Common myeloid progenitor, CD34-positive (primary cell): ENCODE results near the gene CCDC187.

ENCODE experiments used
- CTCF ChIA-PET: fragments of 350-600 bp; sonication (Branson Sonifier 250); formaldehyde crosslinking; loops from one replicate; lab custom pipeline; 2021; ENCODE audit warnings: antibody characterized with exemption; lab: Charles Lee
- POLR2A ChIA-PET: fragments of 350-600 bp; sonication (Branson Sonifier 250); formaldehyde crosslinking; loops from one replicate; lab custom pipeline; 2021; ENCODE audit warnings: antibody characterized with exemption; lab: Charles Lee
- DNase-seq, 3 donors: peaks; one replicate each; pipeline versions ENCODE4 v3.0.0 to v3.0.0-alpha.2; 2013
- H3K27ac ChIP-seq, 2 experiments: 1 replicate in 1 of 2; 2 replicates in 1 of 2; pipeline ENCODE4 v1.7.0; 2013; ENCODE audit warnings: inconsistent platforms in 2 of 2, low read length in 2 of 2, mild to moderate bottlenecking in 2 of 2, low read depth in 1 of 2, moderate library complexity in 1 of 2; ENCODE audit not compliant: severe bottlenecking in 2 of 2, insufficient read depth in 1 of 2, poor library complexity in 1 of 2
- H3K27me3 ChIP-seq, 5 experiments: replicated peaks in 2 of 5; 1 replicate in 3 of 5; 2 replicates in 2 of 5; pipeline versions ENCODE4 v1.6.1 to v1.7.0; 2013; ENCODE audit warnings: low read length in 4 of 5, mild to moderate bottlenecking in 2 of 5, moderate library complexity in 2 of 5, inconsistent platforms in 1 of 5; ENCODE audit not compliant: insufficient read depth in 5 of 5, control insufficient read depth in 4 of 5
- H3K36me3 ChIP-seq, 4 experiments: 1 replicate in 2 of 4; 2 replicates in 2 of 4; pipeline versions ENCODE4 v1.6.1 to v1.7.0; 2013; ENCODE audit warnings: low read length in 3 of 4, control low read depth in 1 of 4, mild to moderate bottlenecking in 1 of 4; ENCODE audit not compliant: control insufficient read depth in 4 of 4, insufficient read depth in 4 of 4
- H3K4me1 ChIP-seq, 4 experiments: 1 replicate in 3 of 4; 2 replicates in 1 of 4; pipeline versions ENCODE4 v1.6.1 to v1.7.1; 2013; ENCODE audit warnings: low read length in 3 of 4, mild to moderate bottlenecking in 3 of 4, control low read depth in 1 of 4, inconsistent platforms in 1 of 4, moderate library complexity in 1 of 4; ENCODE audit not compliant: control insufficient read depth in 4 of 4, insufficient read depth in 4 of 4; ENCODE audit errors: control extremely low read depth in 1 of 4
- H3K4me3 ChIP-seq, 7 experiments: 1 replicate in 4 of 7; 2 replicates in 3 of 7; pipeline versions ENCODE4 v1.5.1 to v1.7.0; 2013; ENCODE audit warnings: mild to moderate bottlenecking in 7 of 7, low read length in 6 of 7, moderate library complexity in 6 of 7, inconsistent platforms in 2 of 7, low read depth in 2 of 7, control low read depth in 1 of 7; ENCODE audit not compliant: insufficient read depth in 4 of 7, control insufficient read depth in 1 of 7; ENCODE audit errors: extremely low read depth in 1 of 7
- H3K9me3 ChIP-seq, 5 experiments: 1 replicate in 4 of 5; 2 replicates in 1 of 5; pipeline versions ENCODE4 v1.6.1 to v1.7.1; 2013; ENCODE audit warnings: low read length in 4 of 5, mild to moderate bottlenecking in 2 of 5, inconsistent platforms in 1 of 5, low read depth in 1 of 5, moderate library complexity in 1 of 5; ENCODE audit not compliant: control insufficient read depth in 4 of 5, insufficient read depth in 2 of 5; ENCODE audit errors: control extremely low read depth in 1 of 5
- WGBS: methylation state at CpG from one replicate; pipeline ENCODE4 v1.1.5; 2013; ENCODE audit not compliant: insufficient coverage; 5-methylcytosine and 5-hydroxymethylcytosine counted together

Gene CCDC187

DNA sequence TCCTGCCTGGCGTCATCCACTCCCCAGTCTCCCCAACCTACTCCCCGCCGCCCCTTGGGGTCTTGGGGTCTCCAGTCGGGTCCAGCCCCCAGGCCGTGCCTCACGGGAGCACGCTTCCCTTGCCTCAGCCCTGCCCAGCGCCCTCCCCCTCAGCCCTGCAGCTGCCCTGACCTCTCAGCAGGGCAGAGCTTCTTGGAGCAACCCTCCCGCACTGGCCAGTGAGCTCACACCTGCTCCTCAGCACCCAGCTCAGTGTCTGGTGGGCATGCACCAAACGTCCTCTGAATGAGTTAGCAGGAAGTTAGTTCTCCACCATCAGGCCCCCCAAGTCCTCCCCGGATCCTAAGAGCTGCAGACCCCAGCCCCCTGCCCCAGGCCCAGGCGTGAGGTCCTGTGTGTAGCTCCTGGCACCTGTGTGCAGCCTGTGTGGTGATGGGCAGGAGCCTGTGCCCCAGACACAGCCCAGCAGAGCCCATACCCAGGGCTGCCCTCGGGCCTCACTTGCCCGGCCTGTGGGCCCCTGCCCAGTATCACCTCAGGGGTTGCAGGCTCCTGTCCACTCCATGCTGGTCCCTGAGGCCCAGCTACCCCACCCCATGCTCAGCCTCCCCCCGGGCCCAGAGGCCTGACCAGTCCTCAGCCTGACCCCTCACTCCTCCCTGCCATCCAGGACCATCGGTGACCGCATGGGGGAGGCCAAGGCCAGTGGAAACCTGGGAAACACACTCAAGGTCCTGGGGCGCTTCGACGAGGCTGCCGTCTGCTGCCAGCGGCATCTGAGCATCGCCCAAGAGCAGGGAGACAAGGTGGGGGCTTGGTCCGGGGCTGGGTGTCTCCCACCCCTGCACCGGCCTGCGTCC is 31.6 kb upstream of the CCDC187 start:
- H3K27me3 ChIP-seq: no peaks in the 10 kb centered on the region
- CTCF ChIA-PET: interaction anchor here (0.6 to 1.8 kb wide), 4 partner anchors 12 to 84 kb away, joined by 3 to 6 read pairs (median 4); no protein-coding TSS in a partner anchor
- no peak overlapping the region for H3K4me3 ChIP-seq
- H3K9me3 ChIP-seq: no peaks in the 10 kb centered on the region
- H3K36me3 ChIP-seq: peaks cover 3 to 81% (median 39%) of the 10 kb centered on the region in 4 experiments
- H3K27ac ChIP-seq: no peak overlapping the region
- POLR2A ChIA-PET: interaction anchor here (1.0 kb wide), 1 partner anchor 23 kb away, joined by 3 read pairs; no protein-coding TSS in a partner anchor
- no peak for DNase-seq
- 95% methylated on average over 24 of the region's 26 CpGs for WGBS
- H3K4me1 ChIP-seq: peaks cover 0 to 4% (median 1%) of the 10 kb centered on the region in 4 experiments

- H3K36me3 ChIP-seq: peaks cover 3 to 74% (median 34%) of the 10 kb centered on the region in 4 experiments
Observed at GRCh38 chr9:136334541-136334940, 30.6 kb upstream of the CCDC187 start.

GRCh38 chr9:136333486-136333885 is 29.6 kb upstream of the CCDC187 start:
- POLR2A ChIA-PET: no interaction called here
- no peak overlapping the region for H3K27ac ChIP-seq
- WGBS: 98% methylated on average over 9 of the region's 17 CpGs
- H3K9me3 ChIP-seq: no peaks in the 10 kb centered on the region
- DNase-seq: no peak
- H3K27me3 ChIP-seq: no peaks in the 10 kb centered on the region
- no peak overlapping the region for H3K4me3 ChIP-seq
- peaks cover 0 to 64% (median 34%) of the 10 kb centered on the region in 4 experiments for H3K36me3 ChIP-seq
- peaks cover 0 to 23% (median 16%) of the 10 kb centered on the region in 4 experiments for H3K4me1 ChIP-seq
- CTCF ChIA-PET: interaction anchor here (0.7 to 1.2 kb wide), 2 partner anchors 9 to 30 kb away, joined by 3 read pairs; partner anchors contain the start of gene DNLZ

More at GRCh38 chr9:136334541-136334940, 30.6 kb upstream of the CCDC187 start:
- no peak overlapping the region for H3K27ac ChIP-seq
- ChIA-PET CTCF (interaction anchor here (1.8 kb wide), 1 partner anchor 22 kb away, joined by 6 read pairs; no protein-coding TSS in a partner anchor), POLR2A (no interaction called here)
- peaks cover 0 to 12% (median 6%) of the 10 kb centered on the region in 4 experiments for H3K4me1 ChIP-seq
- no peak overlapping the region for H3K4me3 ChIP-seq
- no peaks in the 10 kb centered on the region for H3K27me3 ChIP-seq
- H3K9me3 ChIP-seq: no peaks in the 10 kb centered on the region
- WGBS: 97% methylated on average over 16 of the region's 21 CpGs
- DNase-seq: no peak

GRCh38 chr9:136333045-136333444 is 29.2 kb upstream of the CCDC187 start:
- POLR2A ChIA-PET: no interaction called here
- Histone ChIP-seq H3K4me3 (no peak overlapping the region), H3K27ac (no peak overlapping the region), H3K4me1 (peaks cover 0 to 27% (median 19%) of the 10 kb centered on the region in 4 experiments), H3K27me3 (no peaks in the 10 kb centered on the region), H3K36me3 (peaks cover 0 to 60% (median 30%) of the 10 kb centered on the region in 4 experiments), H3K9me3 (no peaks in the 10 kb centered on the region)
- WGBS: 96% methylated on average over 4 of the region's 12 CpGs
- CTCF ChIA-PET: interaction anchor here (0.7 to 1.2 kb wide), 2 partner anchors 9 to 31 kb away, joined by 3 read pairs; partner anchors contain the start of gene DNLZ
- DNase-seq: no peak

GRCh38 chr9:136332482-136332983 is 28.6 kb upstream of the CCDC187 start:
- Histone ChIP-seq H3K4me1 (peaks cover 0 to 29% (median 20%) of the 10 kb centered on the region in 4 experiments), H3K4me3 (no peak overlapping the region), H3K9me3 (no peaks in the 10 kb centered on the region), H3K36me3 (peaks cover 0 to 54% (median 27%) of the 10 kb centered on the region in 4 experiments), H3K27me3 (no peaks in the 10 kb centered on the region), H3K27ac (no peak overlapping the region)
- no peak for DNase-seq
- 100% methylated on average over 7 of the region's 11 CpGs for WGBS
- ChIA-PET POLR2A (no interaction called here), CTCF (no interaction called here)

GRCh38 chr9:136331556-136332481 is 27.9 kb upstream of the CCDC187 start:
- Histone ChIP-seq H3K9me3 (no peaks in the 10 kb centered on the region), H3K27me3 (no peaks in the 10 kb centered on the region), H3K4me3 (no peak overlapping the region), H3K27ac (peak overlapping the region in 1 of 2 experiments; percentile 25), H3K36me3 (peaks cover 0 to 47% (median 22%) of the 10 kb centered on the region in 4 experiments), H3K4me1 (peaks cover 0 to 32% (median 23%) of the 10 kb centered on the region in 4 experiments)
- CTCF ChIA-PET: interaction anchor here (0.8 to 1.7 kb wide), 2 partner anchors 19 to 23 kb away, joined by 3 to 4 read pairs; no protein-coding TSS in a partner anchor
- no peak for DNase-seq
- WGBS: 92% methylated on average over 39 of the region's 46 CpGs
- POLR2A ChIA-PET: no interaction called here
